Forelimb muscle (tissue), 1 donor: ENCODE results near the gene MCTP1. TPM values are rescaled to one million over a fixed set of nuclear protein-coding genes. Genes with fewer than 3 reads are reported as not detected.
"Not testable (repeated sequence)": the region's sequence is repeated elsewhere in the genome, so short reads cannot be mapped to it uniquely, and the experiment has no call there.

Experiments
- DNase-seq: peaks from one replicate; pipeline ENCODE4 v3.0.0-alpha.2; 2013; ENCODE audit warnings: low read depth
- polyA plus RNA-seq: library from polyadenylated mRNA; unstranded; fragments of 120-200 nt; gene quantifications from one replicate; pipeline ENCODE4 v1.2.1, GENCODE V29; 2013; ENCODE audit not compliant: insufficient read length

MCTP1 gene
- polyA plus RNA-seq, 1 donor = 7.2 TPM

DNA sequence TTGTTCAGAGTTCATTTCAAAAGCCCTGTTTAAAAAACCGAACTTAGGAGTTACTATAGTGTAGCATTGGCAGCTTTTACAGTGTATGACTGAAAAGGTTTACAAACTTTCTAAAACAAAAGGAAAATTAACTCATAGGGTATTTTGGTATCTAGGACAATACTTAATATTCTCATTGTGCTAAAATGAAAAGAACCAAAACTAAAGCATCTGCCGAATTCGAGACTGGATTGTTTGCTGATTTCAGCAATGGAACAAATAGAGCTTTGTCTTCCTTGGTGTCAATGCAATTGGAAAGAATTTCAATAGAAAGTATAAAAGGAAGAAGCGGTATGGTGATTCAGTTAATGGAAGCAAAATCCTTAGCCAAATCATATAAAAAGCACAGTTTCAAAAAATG is 412.4 kb downstream of the MCTP1 start:
- DNase-seq = no peak

GRCh38 chr5:94870511-94871183 is 414.2 kb downstream of the MCTP1 start:
- DNase-seq = no peak

GRCh38 chr5:94869921-94870320 is 415.0 kb downstream of the MCTP1 start:
- DNase-seq = no peak

GRCh38 chr5:94863951-94864350 is 420.9 kb downstream of the MCTP1 start:
- DNase-seq = no peak

- no peak for DNase-seq
Observed at GRCh38 chr5:94857111-94857510, 427.8 kb downstream of the MCTP1 start.

DNA sequence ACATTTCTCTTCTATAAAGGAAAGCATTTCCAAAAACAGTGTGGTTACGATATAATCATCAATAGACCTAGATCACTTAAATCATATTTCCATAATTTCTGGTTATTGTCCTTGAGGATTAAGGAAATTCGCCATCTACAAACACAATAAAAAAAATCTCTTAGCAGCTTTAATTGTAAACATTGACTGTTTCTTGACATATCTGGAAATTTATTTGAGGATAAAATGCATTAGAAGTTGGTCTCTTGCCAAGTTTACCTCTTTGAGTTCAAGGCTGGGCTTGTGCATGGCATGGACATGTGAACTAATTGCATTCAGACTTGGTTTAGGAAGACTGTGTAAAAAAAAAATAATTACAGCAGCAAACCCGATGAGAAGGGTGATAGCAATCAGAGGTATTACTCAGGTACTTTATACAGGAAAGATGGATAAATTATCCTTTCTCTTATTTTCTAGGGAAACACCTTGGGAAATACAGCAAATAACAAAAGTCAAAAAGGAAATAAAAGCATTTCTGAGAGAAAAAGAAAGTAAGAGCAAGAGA is 428.6 kb downstream of the MCTP1 start:
- no peak for DNase-seq

- DNase-seq = no peak
Observed at GRCh38 chr5:94855543-94855942, 429.4 kb downstream of the MCTP1 start.

GRCh38 chr5:94853120-94853519 is 431.8 kb downstream of the MCTP1 start:
- DNase-seq = no peak

- no peak for DNase-seq
Observed at GRCh38 chr5:94850960-94851359, 433.9 kb downstream of the MCTP1 start.

GRCh38 chr5:94849821-94850736 is 434.8 kb downstream of the MCTP1 start:
- DNase-seq = peak; percentile 4

DNA sequence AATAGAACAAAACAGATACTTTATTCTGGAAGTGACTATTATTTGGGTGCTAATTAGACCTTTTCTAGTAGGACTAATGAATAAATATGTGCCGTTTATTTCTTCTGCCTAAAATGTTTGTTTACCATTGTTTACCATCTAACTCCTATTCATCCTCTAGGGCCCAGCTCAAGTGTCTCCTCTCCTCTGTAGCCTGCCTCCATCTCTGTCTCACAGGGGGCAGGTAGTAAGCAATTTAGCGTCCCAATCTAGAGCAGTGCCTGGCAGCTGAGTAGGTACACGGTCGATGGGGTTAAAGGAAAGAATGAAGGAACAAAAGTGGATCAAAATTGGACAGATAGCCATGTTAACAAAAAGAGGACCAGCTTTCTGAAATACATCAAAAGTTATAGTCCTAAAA is 435.6 kb downstream of the MCTP1 start:
- DNase-seq = no peak

DNA sequence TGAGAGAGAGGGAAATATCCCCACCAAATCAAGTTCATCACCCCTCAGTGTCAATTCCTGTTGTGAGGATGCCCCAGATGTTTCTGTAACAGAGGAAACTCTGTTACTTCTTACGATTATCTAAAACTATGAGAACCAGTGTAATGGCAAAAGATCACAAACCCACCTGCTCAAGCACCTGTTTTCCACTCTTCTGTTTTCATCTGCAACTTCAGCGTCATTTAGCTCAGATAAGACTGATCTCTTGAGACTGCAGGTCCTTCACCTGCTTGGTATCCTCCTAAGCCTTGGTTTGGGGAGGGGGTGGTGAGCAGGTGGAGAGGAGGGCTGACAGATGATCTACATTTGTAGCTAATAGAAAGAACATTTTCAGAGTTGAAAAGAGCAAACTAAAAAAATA is 437.2 kb downstream of the MCTP1 start:
- no peak for DNase-seq

DNA sequence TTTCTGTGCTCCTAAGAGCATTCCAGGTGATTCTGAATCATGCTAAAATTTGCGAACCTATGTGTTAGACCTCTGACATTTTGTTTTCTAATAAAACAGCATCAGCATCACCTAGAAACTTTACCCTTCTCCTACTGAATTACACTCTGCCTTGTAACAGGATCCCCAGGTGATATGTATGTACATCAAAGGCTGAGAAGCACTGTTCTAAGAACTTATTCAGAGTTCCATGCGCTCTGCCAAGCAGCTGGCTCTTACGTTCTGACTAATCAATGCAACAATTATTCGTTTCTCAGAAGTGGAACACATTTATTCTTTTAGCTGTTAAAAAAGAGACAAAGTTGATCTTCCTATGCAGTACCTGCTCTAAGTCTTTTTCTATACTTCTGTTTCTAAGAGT is 437.9 kb downstream of the MCTP1 start:
- no peak for DNase-seq

- DNase-seq = not testable (repeated sequence)
Observed at GRCh38 chr5:94845696-94846095, 439.2 kb downstream of the MCTP1 start.

DNA sequence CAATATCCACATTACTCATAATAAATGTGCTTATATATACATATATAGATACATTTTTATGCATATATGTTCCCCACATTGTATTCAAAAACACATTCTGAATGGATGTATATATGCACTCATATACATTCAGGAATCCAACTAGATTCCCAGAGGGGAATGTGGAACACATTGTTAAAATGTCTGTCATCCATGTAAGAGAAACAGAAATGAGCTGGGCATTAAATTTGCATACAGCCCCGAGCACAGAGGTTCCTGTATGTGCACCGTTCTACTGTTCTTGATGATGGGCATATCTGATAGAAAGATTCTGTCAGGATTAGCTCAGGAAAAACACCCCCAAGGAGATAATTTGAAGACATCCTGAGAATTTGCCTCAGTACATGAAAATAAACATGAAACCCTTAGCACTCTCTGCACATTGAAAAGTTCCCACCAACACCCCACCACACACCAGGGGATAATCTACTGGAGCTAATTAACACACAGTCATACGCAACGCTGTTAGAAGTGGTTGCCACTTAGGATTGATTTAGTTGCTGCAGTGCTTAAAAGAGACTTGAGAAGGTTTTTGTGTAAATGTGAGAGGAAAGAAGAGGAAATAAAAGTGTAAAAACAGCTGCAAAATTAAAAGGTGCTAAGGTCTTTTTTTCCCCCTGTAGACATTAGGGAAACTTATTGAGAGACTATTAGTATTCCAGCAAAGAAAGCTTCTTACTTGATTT is 443.1 kb downstream of the MCTP1 start:
- no peak for DNase-seq

DNA sequence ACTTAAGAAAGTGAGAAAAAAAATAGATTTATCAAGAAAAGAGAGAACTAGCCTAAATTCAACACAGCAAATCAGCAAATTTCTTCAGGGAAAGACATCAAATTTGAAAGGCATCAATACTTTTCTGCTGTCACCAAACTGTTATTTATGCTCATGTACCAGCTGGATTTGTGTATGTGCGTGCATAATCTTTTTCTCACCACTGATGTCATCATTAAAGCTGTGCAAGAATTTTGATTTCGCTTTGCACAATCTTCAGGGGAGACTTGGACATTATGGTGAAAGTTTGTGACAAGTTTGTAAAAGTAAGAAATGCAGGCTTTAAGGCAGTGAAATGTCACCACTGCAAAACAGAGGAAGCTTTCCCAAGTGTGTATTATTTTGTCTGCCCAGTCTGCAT is 451.0 kb downstream of the MCTP1 start:
- DNase-seq = no peak

DNA sequence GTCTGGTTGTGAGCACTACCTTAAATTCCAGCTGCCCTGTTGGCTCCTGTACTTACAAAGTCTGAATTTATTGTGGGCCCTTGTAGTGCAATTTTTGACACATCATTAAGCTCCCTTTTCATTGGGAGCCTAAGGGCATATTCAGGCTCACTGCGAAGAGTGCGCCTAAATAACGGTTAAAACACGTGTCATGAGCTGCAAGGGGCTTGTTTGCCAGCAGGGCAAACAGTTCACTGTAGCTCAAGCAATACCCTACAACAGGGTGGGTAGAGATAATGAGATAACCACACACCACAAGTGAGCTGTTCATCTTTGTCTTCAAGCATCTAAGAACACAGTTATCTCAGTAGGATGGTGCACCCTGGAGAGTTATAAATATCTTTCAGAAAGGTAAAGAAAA is 452.2 kb downstream of the MCTP1 start:
- DNase-seq = no peak

GRCh38 chr5:94830520-94830919 is 454.4 kb downstream of the MCTP1 start:
- no peak for DNase-seq

DNA sequence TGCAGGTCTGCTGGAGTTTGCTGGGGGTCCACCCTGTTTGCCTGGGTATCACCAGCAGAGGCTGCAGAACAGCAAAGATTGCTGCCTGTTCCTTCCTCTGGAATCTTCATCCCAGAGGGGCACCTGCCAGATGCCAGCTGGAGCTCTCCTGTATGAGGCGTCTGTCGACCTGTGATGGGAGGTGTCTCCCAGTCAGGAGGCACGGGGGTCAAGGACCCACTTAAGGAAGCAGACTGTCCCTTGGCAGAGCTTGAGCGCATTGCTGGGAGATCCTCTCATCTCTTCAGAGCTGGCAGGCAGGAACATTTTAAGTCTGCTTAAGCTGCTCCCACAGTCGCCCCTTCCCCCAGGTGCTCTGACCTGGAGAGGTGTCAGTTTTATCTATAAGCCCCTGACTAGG is 456.7 kb downstream of the MCTP1 start:
- DNase-seq = not testable (repeated sequence)

- no peak for DNase-seq
Observed at GRCh38 chr5:94820488-94820887, 464.4 kb downstream of the MCTP1 start.

GRCh38 chr5:94818904-94819303 is 466.0 kb downstream of the MCTP1 start:
- DNase-seq = no peak
